ENCODE data around the gene CTIF.

CTIF gene

DNA sequence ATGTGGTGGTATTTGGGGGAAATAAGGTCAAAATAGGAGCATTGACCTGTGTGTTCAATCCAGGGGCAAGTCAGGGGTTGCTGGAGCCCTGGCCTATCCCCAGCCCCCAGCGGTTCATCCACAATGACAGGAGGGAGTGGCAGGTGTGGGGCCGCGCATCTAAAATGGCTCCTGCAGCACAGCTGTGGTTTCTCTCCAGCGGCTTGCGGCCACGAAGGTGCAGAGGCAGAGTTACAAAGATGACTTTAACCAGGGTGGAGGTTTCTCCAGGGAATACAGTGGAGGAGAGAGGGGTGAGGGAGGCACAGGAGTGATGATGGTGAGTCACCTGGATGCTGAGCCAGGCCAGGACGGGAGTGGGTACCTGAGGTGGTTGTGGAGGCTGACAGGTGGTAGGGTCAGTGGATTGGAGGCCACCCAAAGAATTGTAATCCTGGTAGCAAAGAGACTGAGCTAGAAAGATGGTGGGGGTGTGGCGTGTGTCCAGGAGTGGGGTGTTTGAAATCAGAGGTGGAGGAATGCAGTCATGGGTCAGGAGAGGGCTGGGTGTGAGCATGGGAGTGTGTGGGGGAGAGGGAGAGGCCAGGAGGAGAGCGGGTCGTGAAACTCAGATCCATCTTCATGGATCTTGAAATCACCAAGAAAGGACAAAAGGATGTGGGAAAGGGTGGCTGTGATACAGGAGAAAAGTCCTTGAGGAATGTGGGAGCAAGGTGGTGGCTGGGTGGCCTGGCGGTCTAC lies 83.2 kb downstream of the CTIF start:
- H3K9me3 Mint-ChIP-seq: no peaks in the 10 kb centered on the region
- H3K27ac Mint-ChIP-seq: no peak overlapping the region
- no peaks in the 10 kb centered on the region for H3K36me3 Mint-ChIP-seq
- H3K4me1 Mint-ChIP-seq: no peaks in the 10 kb centered on the region
- H3K27me3 Mint-ChIP-seq: no peaks in the 10 kb centered on the region
- H3K4me3 Mint-ChIP-seq: no peak overlapping the region

DNA sequence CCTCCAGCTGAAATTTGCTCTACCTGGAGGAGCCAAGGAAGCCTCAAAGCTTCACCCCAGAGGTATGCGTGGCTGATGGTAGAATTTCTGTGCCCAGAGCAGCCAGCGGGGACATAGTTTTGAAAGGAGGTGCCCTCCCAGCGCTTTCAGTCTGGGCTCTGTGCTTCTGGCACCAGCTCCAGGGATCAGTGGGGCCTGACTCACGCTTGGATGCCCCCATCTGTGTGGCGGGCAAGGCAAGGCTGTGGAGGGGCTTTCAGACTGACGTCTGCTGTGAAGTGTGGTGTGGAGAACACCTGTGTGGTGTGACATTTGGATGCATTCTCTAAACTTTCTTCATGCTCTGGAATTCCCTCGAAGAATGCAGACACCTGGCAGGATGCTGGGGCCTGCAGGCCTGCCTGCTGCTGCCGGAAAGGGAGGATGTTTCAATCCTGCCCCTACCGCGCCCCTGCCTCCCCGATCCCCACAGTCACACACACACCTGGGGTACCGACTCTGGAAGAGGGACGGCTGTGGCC lies 84.1 kb downstream of the CTIF start:
- Mint-ChIP-seq H3K4me1 (no peaks in the 10 kb centered on the region), H3K36me3 (no peaks in the 10 kb centered on the region), H3K27me3 (no peaks in the 10 kb centered on the region), H3K9me3 (no peaks in the 10 kb centered on the region), H3K4me3 (no peak overlapping the region), H3K27ac (no peak overlapping the region)

DNA sequence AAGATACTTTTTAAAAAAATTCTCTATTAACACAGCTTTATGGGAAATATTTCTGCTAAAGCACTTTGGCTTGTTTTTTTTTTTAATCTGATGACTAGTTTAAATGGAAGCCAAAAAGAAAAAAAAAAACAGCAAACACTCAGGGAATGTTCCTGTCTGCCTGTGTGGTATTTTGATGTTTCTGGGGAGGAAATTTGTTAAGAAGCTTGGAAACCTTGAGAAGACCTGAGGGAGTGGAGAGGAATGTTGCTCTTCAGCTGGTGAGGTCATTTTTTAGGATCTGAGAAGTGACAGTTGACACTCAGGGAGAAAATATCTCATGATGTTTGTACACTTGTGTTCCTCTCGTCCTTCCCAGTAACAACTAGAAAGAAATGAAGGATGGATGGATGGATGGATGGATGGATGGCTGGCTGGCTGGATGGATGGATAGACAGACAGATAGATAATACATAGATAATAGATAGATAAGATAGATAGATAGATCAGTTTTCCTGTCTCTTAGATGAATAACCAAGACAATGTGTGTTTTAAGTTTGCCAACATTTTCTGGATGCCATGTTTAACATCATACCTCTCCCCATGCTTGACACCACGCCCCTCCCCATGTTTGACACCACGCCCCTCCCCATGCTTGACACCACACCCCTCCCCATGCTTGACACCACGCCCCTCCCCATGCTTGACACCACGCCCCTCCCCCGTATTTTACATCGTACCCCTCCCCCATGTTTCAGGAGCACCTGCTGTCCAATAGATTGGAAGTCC lies 84.8 kb downstream of the CTIF start:
- H3K4me1 Mint-ChIP-seq: no peaks in the 10 kb centered on the region
- no peaks in the 10 kb centered on the region for H3K27me3 Mint-ChIP-seq
- H3K9me3 Mint-ChIP-seq: no peaks in the 10 kb centered on the region
- no peaks in the 10 kb centered on the region for H3K36me3 Mint-ChIP-seq
- H3K27ac Mint-ChIP-seq: no peak overlapping the region
- no peak overlapping the region for H3K4me3 Mint-ChIP-seq

DNA sequence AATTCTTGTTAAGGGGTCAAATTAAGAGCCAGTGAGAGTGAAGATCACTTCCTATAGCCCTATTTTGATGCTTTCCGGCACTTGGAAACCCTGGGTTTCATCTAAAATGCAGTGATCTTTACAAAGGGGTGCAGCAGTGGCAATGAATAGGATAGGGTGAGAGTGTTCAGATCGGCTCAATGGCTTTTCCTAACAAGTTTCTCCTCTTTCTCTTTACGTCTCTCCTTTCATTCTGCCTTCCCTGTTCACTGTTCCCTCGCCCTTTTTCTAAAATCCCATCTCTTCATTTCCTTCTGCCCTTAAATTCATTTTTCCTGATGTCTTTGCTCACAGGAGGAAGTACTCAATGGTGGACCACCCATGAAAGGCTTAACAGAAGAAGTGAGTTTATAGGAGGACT lies 86.0 kb downstream of the CTIF start:
- Mint-ChIP-seq H3K9me3 (no peaks in the 10 kb centered on the region), H3K27ac (no peak overlapping the region), H3K36me3 (no peaks in the 10 kb centered on the region), H3K4me3 (no peak overlapping the region), H3K4me1 (no peaks in the 10 kb centered on the region), H3K27me3 (no peaks in the 10 kb centered on the region)

DNA sequence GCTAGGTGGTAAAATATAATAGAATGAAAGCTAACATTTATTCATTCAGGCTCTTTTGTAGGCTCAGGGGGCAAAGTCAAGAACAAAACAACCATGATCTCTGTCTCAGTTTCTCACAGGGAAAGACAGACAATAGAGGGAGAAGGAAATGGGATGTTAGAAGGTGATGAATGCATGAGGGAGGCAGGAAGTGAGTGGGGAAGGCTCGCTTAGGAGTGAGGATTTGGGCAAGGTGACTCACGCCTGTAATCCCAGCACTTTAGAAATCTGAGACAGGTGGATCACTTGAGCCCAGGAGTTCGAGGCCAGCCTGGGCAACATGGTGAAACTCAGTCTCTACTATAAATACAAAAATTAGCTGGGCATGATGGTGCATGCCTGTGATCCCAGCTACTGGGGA lies 88.4 kb downstream of the CTIF start:
- Mint-ChIP-seq H3K27ac (no peak overlapping the region), H3K4me1 (no peaks in the 10 kb centered on the region), H3K36me3 (no peaks in the 10 kb centered on the region), H3K9me3 (no peaks in the 10 kb centered on the region), H3K27me3 (no peaks in the 10 kb centered on the region), H3K4me3 (no peak overlapping the region)

DNA sequence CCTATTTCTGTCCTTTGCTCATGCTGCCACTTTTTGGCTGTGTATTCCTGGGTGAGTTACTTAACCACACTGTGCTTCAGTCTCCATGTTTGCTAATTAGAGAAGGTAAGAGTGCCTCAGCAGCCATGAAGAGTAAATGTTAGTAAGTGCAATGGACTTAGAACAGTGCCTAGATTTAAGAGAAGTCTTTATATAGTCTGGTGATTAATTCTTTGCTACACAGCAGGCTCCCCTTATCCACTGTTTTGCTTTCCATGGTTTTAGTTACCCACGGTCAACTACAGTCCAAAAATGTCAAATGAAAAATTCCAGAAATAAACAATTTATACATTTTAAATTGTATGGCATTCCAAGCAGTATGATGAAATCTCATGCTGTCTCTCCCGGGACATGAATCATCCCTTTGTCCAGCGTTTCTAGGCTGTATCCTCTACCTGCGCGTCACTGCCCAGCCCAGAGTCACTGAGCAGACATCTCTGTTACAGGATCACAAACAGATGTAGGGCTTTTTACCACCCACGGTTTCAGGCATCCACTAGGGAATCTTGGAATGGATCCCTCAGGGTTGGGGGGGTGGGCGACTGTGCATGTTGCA lies 91.0 kb downstream of the CTIF start:
- Mint-ChIP-seq H3K4me1 (no peaks in the 10 kb centered on the region), H3K27me3 (peaks cover 1% of the 10 kb centered on the region), H3K27ac (no peak overlapping the region), H3K4me3 (no peak overlapping the region), H3K36me3 (no peaks in the 10 kb centered on the region), H3K9me3 (no peaks in the 10 kb centered on the region)

DNA sequence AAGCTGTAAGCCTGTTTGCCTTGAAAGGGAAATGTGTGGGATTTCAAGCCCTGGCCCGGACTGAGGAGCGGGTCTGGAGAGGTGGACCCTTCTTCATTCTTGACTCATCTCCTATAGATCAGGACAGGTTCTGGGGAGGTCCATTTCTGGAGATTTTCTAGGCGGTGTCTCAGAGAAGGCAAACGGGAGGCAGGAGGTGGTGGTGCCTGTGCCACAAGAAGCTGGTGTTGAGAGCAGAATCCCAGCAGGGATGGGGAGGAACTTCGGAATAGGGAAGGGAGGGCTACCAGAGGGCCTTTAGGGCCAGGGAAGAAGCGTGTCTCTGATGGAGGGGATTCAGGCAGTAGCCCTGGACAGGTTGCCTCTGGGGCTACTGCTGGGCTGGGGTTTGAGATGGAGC lies 93.0 kb downstream of the CTIF start:
- Mint-ChIP-seq H3K27me3 (peaks cover 1% of the 10 kb centered on the region), H3K36me3 (no peaks in the 10 kb centered on the region), H3K27ac (no peak overlapping the region), H3K9me3 (no peaks in the 10 kb centered on the region), H3K4me3 (no peak overlapping the region), H3K4me1 (no peaks in the 10 kb centered on the region)

DNA sequence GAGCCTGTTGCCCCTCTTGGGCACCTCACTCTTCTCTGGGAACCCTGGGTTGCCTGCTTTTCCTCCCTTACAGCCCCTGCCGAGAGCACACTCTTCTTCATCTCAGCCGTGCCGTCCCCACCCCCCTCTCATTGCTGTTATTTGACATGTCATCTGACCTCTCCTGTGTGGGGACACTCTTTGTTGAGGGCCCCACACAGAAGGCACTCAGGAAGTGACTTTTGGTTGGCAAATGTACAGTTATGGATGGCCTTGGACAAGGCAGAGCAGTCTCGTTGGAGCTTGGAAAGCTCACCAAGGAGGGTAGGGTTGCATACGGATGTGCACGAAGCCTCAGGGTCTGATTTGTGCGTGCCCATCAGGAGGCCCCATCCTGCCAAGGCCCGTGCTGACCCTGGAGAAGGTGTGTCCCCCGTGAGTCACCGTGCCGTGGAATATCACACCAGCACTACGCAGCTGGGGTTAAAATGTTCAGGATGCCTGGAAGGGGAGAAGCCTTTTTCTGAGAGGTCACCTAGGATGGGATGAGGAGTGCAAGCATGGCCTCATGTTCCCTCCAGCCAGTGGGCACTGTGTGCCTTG lies 93.9 kb downstream of the CTIF start:
- Mint-ChIP-seq H3K27me3 (peaks cover 1% of the 10 kb centered on the region), H3K36me3 (no peaks in the 10 kb centered on the region), H3K4me1 (no peaks in the 10 kb centered on the region), H3K4me3 (no peak overlapping the region), H3K9me3 (no peaks in the 10 kb centered on the region), H3K27ac (no peak overlapping the region)

DNA sequence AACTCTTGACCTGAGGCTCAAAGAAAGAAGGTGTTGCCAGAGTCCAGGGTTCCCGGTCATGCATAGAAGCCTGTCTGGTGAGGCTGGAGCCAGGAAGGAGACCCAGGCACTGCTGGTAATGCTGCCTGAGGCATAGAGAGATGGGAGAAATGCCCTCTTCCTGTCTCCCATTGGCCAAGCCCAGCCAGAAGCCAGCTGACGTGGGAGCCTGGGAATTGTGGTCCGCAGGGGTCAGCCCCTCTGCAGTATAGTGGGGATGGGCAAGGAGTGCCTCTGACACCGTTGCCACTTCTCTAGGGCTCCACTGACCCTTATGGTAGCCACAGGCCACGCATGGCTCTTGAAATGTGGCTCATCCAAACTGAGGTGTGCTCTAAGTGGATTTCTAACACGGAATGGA lies 95.7 kb downstream of the CTIF start:
- no peaks in the 10 kb centered on the region for H3K9me3 Mint-ChIP-seq
- H3K27me3 Mint-ChIP-seq: peaks cover 1% of the 10 kb centered on the region
- no peak overlapping the region for H3K27ac Mint-ChIP-seq
- no peaks in the 10 kb centered on the region for H3K4me1 Mint-ChIP-seq
- no peaks in the 10 kb centered on the region for H3K36me3 Mint-ChIP-seq
- no peak overlapping the region for H3K4me3 Mint-ChIP-seq

DNA sequence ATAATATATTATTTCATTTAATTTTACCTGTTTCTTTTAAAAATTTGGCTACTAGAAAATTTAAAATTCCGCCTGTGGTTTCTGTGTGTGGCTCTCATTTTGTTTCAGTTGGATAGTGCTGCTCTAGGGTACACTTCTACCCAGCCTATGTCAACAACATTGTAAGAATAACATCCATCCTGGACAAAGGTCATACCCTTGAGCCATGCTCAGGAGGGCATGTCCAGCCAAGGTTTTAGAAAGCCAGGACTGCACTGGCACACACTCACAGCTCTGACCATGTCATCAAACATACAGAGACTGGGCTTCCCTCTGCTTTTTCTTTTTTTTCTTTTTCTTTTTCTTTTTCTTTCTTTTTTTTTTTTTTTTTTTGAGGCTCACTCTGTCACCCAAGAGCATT lies 96.1 kb downstream of the CTIF start:
- no peaks in the 10 kb centered on the region for H3K36me3 Mint-ChIP-seq
- no peak overlapping the region for H3K27ac Mint-ChIP-seq
- H3K4me3 Mint-ChIP-seq: no peak overlapping the region
- H3K9me3 Mint-ChIP-seq: no peaks in the 10 kb centered on the region
- peaks cover 1% of the 10 kb centered on the region for H3K27me3 Mint-ChIP-seq
- H3K4me1 Mint-ChIP-seq: no peaks in the 10 kb centered on the region

DNA sequence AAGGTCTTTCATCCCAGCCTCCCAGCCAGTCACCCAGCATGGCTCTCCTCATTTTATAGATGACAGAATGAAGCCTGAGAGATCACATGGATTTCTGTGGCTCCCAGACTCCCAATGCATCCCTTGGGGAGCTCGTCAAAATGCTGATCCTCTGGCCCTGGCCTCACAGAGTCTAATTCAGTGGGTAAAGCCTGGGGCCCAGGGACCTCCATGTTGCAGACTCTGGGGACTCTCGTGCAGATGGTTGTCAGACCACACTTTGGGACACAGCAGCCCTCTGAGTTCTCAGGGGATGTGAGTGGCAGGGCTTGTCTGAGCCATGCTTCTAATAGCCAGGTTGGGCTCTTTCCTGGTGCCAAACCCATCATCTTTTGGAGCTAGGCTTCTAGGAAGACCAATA lies 97.0 kb downstream of the CTIF start:
- Mint-ChIP-seq H3K36me3 (no peaks in the 10 kb centered on the region), H3K4me1 (no peaks in the 10 kb centered on the region), H3K27ac (no peak overlapping the region), H3K4me3 (no peak overlapping the region), H3K27me3 (peaks cover 1% of the 10 kb centered on the region), H3K9me3 (no peaks in the 10 kb centered on the region)

DNA sequence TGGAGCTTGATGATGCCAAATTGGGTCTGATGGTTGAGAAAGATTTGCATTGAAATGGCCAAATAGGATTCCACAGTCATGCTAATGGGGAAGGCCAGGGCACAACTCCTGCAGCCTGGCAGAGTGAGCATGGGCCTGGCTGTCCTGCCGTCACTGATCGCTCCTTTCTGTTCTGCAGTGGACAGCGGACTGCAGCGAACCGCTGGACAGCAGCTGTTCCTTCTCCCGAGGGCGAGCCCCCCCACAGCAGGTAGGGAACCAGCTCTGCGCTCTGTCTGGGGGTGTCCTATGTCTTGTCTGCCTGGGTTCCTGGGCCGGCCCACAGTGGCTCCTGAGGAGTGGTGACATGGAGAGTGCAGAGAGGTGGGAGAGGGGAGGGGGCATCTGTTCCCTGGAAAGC lies 97.6 kb downstream of the CTIF start:
- Mint-ChIP-seq H3K4me1 (no peaks in the 10 kb centered on the region), H3K36me3 (no peaks in the 10 kb centered on the region), H3K4me3 (no peak overlapping the region), H3K27ac (no peak overlapping the region), H3K27me3 (peaks cover 1% of the 10 kb centered on the region), H3K9me3 (no peaks in the 10 kb centered on the region)

DNA sequence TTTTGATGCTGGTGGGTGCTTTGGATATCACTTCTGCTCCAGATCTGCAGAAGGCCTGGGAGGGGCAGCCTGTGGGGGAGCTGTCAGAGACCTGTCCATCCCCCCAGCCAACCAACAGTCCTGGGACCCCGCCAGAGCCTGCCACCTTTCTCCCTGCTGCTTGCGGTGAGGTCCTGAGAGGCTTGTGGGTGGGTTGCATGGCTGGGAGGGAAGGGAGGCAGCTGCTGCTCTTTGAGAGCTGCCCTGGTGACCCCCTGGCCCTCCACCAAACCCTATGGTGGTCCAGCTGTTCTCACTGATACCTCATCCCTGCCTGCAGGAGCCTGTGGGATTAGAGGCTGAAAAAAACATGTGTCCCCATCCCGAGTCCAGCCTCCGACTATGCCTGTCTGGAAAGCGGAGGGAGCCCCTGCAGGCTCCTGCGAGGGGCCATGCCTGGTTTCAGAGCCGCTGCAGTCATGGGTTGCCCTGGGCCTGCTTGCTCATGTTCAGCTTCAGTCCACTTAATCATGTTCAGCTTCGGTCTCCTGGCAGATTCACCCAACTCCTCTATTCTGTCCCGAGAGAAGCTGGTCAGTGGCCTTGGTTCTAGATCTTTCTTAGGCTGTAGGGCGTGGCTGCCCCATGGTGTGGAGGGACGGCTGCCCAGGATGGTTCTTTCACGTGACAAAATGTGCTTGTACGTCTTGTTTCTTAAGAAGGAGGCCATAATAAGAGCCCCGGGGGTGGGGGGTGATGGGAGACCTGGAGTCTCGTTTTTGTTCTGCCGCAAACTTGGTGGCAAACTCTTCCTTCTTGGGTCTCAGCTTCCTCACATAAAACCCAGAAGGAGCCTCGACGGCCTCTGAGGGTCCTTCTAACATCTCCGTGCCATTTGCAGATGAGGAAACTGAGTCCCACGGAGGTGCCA lies 98.5 kb downstream of the CTIF start:
- no peaks in the 10 kb centered on the region for H3K9me3 Mint-ChIP-seq
- H3K4me3 Mint-ChIP-seq: no peak overlapping the region
- no peaks in the 10 kb centered on the region for H3K4me1 Mint-ChIP-seq
- H3K36me3 Mint-ChIP-seq: no peaks in the 10 kb centered on the region
- no peak overlapping the region for H3K27ac Mint-ChIP-seq
- H3K27me3 Mint-ChIP-seq: peaks cover 1% of the 10 kb centered on the region

DNA sequence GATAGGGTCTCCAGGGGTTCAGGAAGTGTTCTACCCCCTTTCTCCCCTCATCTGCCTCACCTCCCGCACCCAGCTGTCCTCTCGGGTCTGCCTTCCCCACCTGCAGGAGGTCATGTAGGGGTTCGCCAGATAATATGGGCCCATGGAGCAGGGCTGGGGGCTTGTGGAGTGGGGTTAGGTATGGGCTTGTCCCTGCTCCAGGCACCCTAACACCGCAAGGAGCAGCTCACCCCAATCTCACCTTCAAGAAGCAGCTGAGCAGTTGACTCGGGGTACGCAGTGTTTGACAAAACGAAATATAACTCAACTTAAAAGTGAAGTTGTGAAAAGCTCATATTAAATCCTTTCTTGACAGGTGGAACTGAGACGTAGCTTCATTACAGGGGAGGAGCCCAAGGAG lies 99.6 kb downstream of the CTIF start:
- Mint-ChIP-seq H3K4me3 (no peak overlapping the region), H3K4me1 (no peaks in the 10 kb centered on the region), H3K36me3 (no peaks in the 10 kb centered on the region), H3K27ac (no peak overlapping the region), H3K9me3 (no peaks in the 10 kb centered on the region), H3K27me3 (peaks cover 1% of the 10 kb centered on the region)

All from activated naive CD4-positive, alpha-beta T cell treated with anti-CD3 and anti-CD28 coated beads, Interleukin-2, amount 50 U/mL, for 24 hours (primary cell).